ENCODE data around the gene ELN. TPM values are rescaled to one million over a fixed set of nuclear protein-coding genes. Genes with fewer than 3 reads are reported as not detected.
A peak's percentile ranks its signal among the peaks of the same experiment; 100 is the strongest.

The ELN gene
- total RNA-seq, 2 experiments from 2014 or later = not detected

- H3K27ac Mint-ChIP-seq = peak overlapping the region; percentile 89
- H3K9me3 Mint-ChIP-seq = peaks cover 3% of the 10 kb centered on the region
- H3K36me3 Mint-ChIP-seq = peaks cover 25% of the 10 kb centered on the region
- no peaks in the 10 kb centered on the region for H3K27me3 Mint-ChIP-seq
- peak overlapping the region; percentile 79 for H3K4me3 Mint-ChIP-seq
- peak; percentile 82 for DNase-seq
- peaks cover 23% of the 10 kb centered on the region for H3K4me1 Mint-ChIP-seq
These were observed 66.5 kb downstream of the ELN start for GRCh38 chr7:74094224-74095101.

GRCh38 chr7:74095135-74095534 lies 67.2 kb downstream of the ELN start:
- peaks cover 23% of the 10 kb centered on the region for H3K4me1 Mint-ChIP-seq
- H3K36me3 Mint-ChIP-seq = peaks cover 23% of the 10 kb centered on the region
- no peaks in the 10 kb centered on the region for H3K27me3 Mint-ChIP-seq
- DNase-seq = no peak
- peak overlapping the region; percentile 89 for H3K27ac Mint-ChIP-seq
- peaks cover 3% of the 10 kb centered on the region for H3K9me3 Mint-ChIP-seq
- H3K4me3 Mint-ChIP-seq = peak overlapping the region; percentile 79

GRCh38 chr7:74097937-74098614 lies 70.1 kb downstream of the ELN start:
- Mint-ChIP-seq H3K4me1 (peaks cover 16% of the 10 kb centered on the region), H3K27me3 (no peaks in the 10 kb centered on the region), H3K27ac (peak overlapping the region; percentile 40), H3K9me3 (peaks cover 3% of the 10 kb centered on the region), H3K36me3 (peaks cover 24% of the 10 kb centered on the region), H3K4me3 (no peak overlapping the region)
- DNase-seq = no peak

- Mint-ChIP-seq H3K4me1 (peaks cover 11% of the 10 kb centered on the region), H3K4me3 (no peak overlapping the region), H3K36me3 (peaks cover 26% of the 10 kb centered on the region), H3K9me3 (peaks cover 3% of the 10 kb centered on the region), H3K27ac (no peak overlapping the region), H3K27me3 (no peaks in the 10 kb centered on the region)
- DNase-seq = no peak
These were observed 71.1 kb downstream of the ELN start for GRCh38 chr7:74099031-74099430.

- H3K4me1 Mint-ChIP-seq = no peaks in the 10 kb centered on the region
- no peak overlapping the region for H3K4me3 Mint-ChIP-seq
- peaks cover 3% of the 10 kb centered on the region for H3K9me3 Mint-ChIP-seq
- H3K27ac Mint-ChIP-seq = peak overlapping the region; percentile 21
- H3K36me3 Mint-ChIP-seq = peaks cover 24% of the 10 kb centered on the region
- DNase-seq = no peak
- H3K27me3 Mint-ChIP-seq = no peaks in the 10 kb centered on the region
These were observed 73.2 kb downstream of the ELN start for GRCh38 chr7:74101061-74101681.

GRCh38 chr7:74103219-74103772 lies 75.3 kb downstream of the ELN start:
- Mint-ChIP-seq H3K4me1 (no peaks in the 10 kb centered on the region), H3K9me3 (no peaks in the 10 kb centered on the region), H3K36me3 (peaks cover 7% of the 10 kb centered on the region), H3K27me3 (no peaks in the 10 kb centered on the region), H3K4me3 (no peak overlapping the region), H3K27ac (no peak overlapping the region)
- no peak for DNase-seq

GRCh38 chr7:74104702-74105101 lies 76.7 kb downstream of the ELN start:
- Mint-ChIP-seq H3K36me3 (peaks cover 3% of the 10 kb centered on the region), H3K9me3 (no peaks in the 10 kb centered on the region), H3K4me3 (no peak overlapping the region), H3K27ac (no peak overlapping the region), H3K4me1 (no peaks in the 10 kb centered on the region), H3K27me3 (no peaks in the 10 kb centered on the region)
- DNase-seq = no peak

GRCh38 chr7:74105992-74106391 lies 78.0 kb downstream of the ELN start:
- no peak overlapping the region for H3K27ac Mint-ChIP-seq
- H3K9me3 Mint-ChIP-seq = no peaks in the 10 kb centered on the region
- no peaks in the 10 kb centered on the region for H3K27me3 Mint-ChIP-seq
- no peak overlapping the region for H3K4me3 Mint-ChIP-seq
- no peaks in the 10 kb centered on the region for H3K4me1 Mint-ChIP-seq
- DNase-seq = no peak
- peaks cover 3% of the 10 kb centered on the region for H3K36me3 Mint-ChIP-seq

GRCh38 chr7:74106846-74107245 lies 78.9 kb downstream of the ELN start:
- no peaks in the 10 kb centered on the region for H3K9me3 Mint-ChIP-seq

GRCh38 chr7:74115326-74115725 lies 87.4 kb downstream of the ELN start:
- Mint-ChIP-seq H3K4me1 (no peaks in the 10 kb centered on the region), H3K27me3 (no peaks in the 10 kb centered on the region), H3K27ac (no peak overlapping the region), H3K36me3 (peaks cover 12% of the 10 kb centered on the region), H3K4me3 (no peak overlapping the region), H3K9me3 (no peaks in the 10 kb centered on the region)
- DNase-seq = no peak

More at GRCh38 chr7:74106846-74107245, 78.9 kb downstream of the ELN start:
- H3K36me3 Mint-ChIP-seq = peaks cover 7% of the 10 kb centered on the region
- no peaks in the 10 kb centered on the region for H3K4me1 Mint-ChIP-seq
- no peak overlapping the region for H3K4me3 Mint-ChIP-seq
- no peak for DNase-seq
- H3K27ac Mint-ChIP-seq = no peak overlapping the region
- H3K27me3 Mint-ChIP-seq = no peaks in the 10 kb centered on the region

GRCh38 chr7:74116356-74116755 lies 88.4 kb downstream of the ELN start:
- Mint-ChIP-seq H3K27me3 (no peaks in the 10 kb centered on the region), H3K27ac (no peak overlapping the region), H3K4me1 (no peaks in the 10 kb centered on the region), H3K36me3 (peaks cover 12% of the 10 kb centered on the region), H3K9me3 (no peaks in the 10 kb centered on the region), H3K4me3 (no peak overlapping the region)
- no peak for DNase-seq

Other genes with a start within 250 kb of the ELN start
- gene CLDN4, start 197.2 kb upstream of the ELN start, total RNA-seq = under 1 TPM; 0.12 to 0.33 TPM
- under 1 TPM; 0.23 to 0.40 TPM for gene METTL27, start 185.7 kb upstream of the ELN start, total RNA-seq
- gene TMEM270, start 167.0 kb upstream of the ELN start, total RNA-seq = not detected
- 10 to 100 TPM; 16.9 to 19.5 TPM for gene LIMK1, start 55.6 kb downstream of the ELN start, total RNA-seq
- 100 to 1,000 TPM; 423 to 428 TPM for gene EIF4H, start 146.2 kb downstream of the ELN start, total RNA-seq
- 1 to 10 TPM; 2.6 to 3.2 TPM for gene LAT2, start 181.8 kb downstream of the ELN start, total RNA-seq
- gene RFC2, start 226.2 kb downstream of the ELN start, total RNA-seq = 100 to 1,000 TPM; 111 to 112 TPM